ENCODE results near the gene OR10K2. TPM values are rescaled to one million over a fixed set of nuclear protein-coding genes. Genes with fewer than 3 reads are reported as not detected.

Gene OR10K2
- total RNA-seq, 1 experiment from 2014 or later, result not detected

- Histone ChIP-seq H3K4ac (ENCODE audit: low read depth, low read length) (no peak overlapping the region), H3K4me2 (ENCODE audit: insufficient read depth, insufficient read length, low read length) (no peak overlapping the region), H4K8ac (replicated peaks; ENCODE audit: insufficient read length, low read depth, low read length) (no peak overlapping the region), H2BK15ac (ENCODE audit: low read depth, low read length) (no peak overlapping the region), H2BK120ac (ENCODE audit: low read depth, low read length, poor library complexity, severe bottlenecking) (no peak overlapping the region), H4K91ac (ENCODE audit: insufficient read length, low read depth, low read length) (no peak overlapping the region), H3T11ph (ENCODE audit: low read length) (no peak overlapping the region), H3K27ac (ENCODE audit: insufficient read length, low read depth, low read length) (no peak overlapping the region), H3K79me2 (ENCODE audit: insufficient read depth, low read length) (no peaks in the 10 kb centered on the region), H3K18ac (ENCODE audit: insufficient read length, low read depth, low read length) (no peak overlapping the region), H3K4me1 (ENCODE audit: insufficient read depth, low read length) (no peaks in the 10 kb centered on the region), H3K79me1 (ENCODE audit: insufficient read depth, low read depth, low read length, poor library complexity, severe bottlenecking) (no peaks in the 10 kb centered on the region), H3K27me3 (ENCODE audit: insufficient read depth, low read length) (no peaks in the 10 kb centered on the region), H4K20me1 (ENCODE audit: control insufficient read depth, insufficient read depth, insufficient read length) (no peaks in the 10 kb centered on the region), H3K14ac (ENCODE audit: insufficient read depth, low read length) (no peak overlapping the region), H3K23me2 (ENCODE audit: insufficient read length, low read depth, low read length, poor library complexity, severe bottlenecking) (no peaks in the 10 kb centered on the region), H2BK20ac (ENCODE audit: low read depth, low read length, poor library complexity, severe bottlenecking) (no peak overlapping the region), H3K9ac (ENCODE audit: extremely low read depth, insufficient read length, low read length) (no peak overlapping the region), H2AK5ac (ENCODE audit: insufficient read length, low read length) (no peak overlapping the region), H4K5ac (ENCODE audit: insufficient read length, low read depth, low read length) (no peak overlapping the region), H2BK5ac (ENCODE audit: insufficient read length, low read length) (no peak overlapping the region), H3K56ac (ENCODE audit: insufficient read length, low read depth, low read length) (no peak overlapping the region), H3K23ac (ENCODE audit: insufficient read length, low read depth, low read length) (no peak overlapping the region), H2BK12ac (ENCODE audit: insufficient read length, low read depth, low read length) (no peak overlapping the region), H3K9me3 (ENCODE audit: control insufficient read depth, low read depth, low read length) (no peaks in the 10 kb centered on the region), H2AFZ (ENCODE audit: low read length) (no peak overlapping the region)
- no peak overlapping the region for H3K27ac Mint-ChIP-seq
- H3K27me3 Mint-ChIP-seq (ENCODE audit: low read depth), result no peaks in the 10 kb centered on the region
- peaks cover 2 to 11% of the 10 kb centered on the region in 2 experiments; a peak in 3 of 5 replicates for H3K9me3 Mint-ChIP-seq
- TF ChIP-seq CTCF (conservative IDR thresholded peaks at IDR 0.05), result no peak
- peaks cover 0 to 9% of the 10 kb centered on the region in 2 experiments; a peak in 2 of 4 replicates for H3K4me1 Mint-ChIP-seq
- peaks cover 0 to 18% (median 9%) of the 10 kb centered on the region in 3 experiments; a peak in 3 of 7 replicates for H3K36me3 Mint-ChIP-seq (ENCODE audit: insufficient read depth in 1 of 3, low read depth in 3 of 3)
- WGBS (ENCODE audit: extremely low coverage, insufficient read length, low lambda C conversion rate), result no CpG with 5 or more reads among the region's 1 CpG
- no peak overlapping the region for H3K4me3 Mint-ChIP-seq
- no peak for DNase-seq
These were observed 28.5 kb upstream of the OR10K2 start for GRCh38 chr1:158454537-158454936.
